ENCODE measurements around the gene CDC42SE2.
A peak's percentile ranks its signal among the peaks of the same experiment; 100 is the strongest.

CDC42SE2 gene

GRCh38 chr5:131261483-131261882 is 2.4 kb upstream of the CDC42SE2 start:
- TF ChIP-seq TCF12 (IDR thresholded peaks at IDR 0.05; ENCODE audit: low read depth) (no peak), TEAD4 (IDR thresholded peaks at IDR 0.05) (no peak), EP300 (IDR thresholded peaks at IDR 0.05; ENCODE audit: borderline replicate concordance) (no peak), NFIC (IDR thresholded peaks at IDR 0.05) (no peak), ZBTB7A (IDR thresholded peaks at IDR 0.05; ENCODE audit: low read depth) (no peak), RAD21 (IDR thresholded peaks at IDR 0.05; ENCODE audit: low read depth) (no peak)

GRCh38 chr5:131262953-131263541 is 806 bp upstream of the CDC42SE2 start:
- TF ChIP-seq USF1 (IDR thresholded peaks at IDR 0.05) = no peak
- TF ChIP-seq EP300 (IDR thresholded peaks at IDR 0.05; ENCODE audit: borderline replicate concordance) = no peak
- TF ChIP-seq CREB1 (IDR thresholded peaks at IDR 0.05; ENCODE audit: low read depth) = no peak
- TF ChIP-seq TCF12 (IDR thresholded peaks at IDR 0.05; ENCODE audit: low read depth) = no peak
- TF ChIP-seq EGR1 (IDR thresholded peaks at IDR 0.05) = no peak
- TF ChIP-seq MAX (IDR thresholded peaks at IDR 0.05) = no peak
- no peak for TF ChIP-seq NFIC (IDR thresholded peaks at IDR 0.05)
- TF ChIP-seq RAD21 (IDR thresholded peaks at IDR 0.05; ENCODE audit: low read depth) = no peak
- TF ChIP-seq FOXM1 (IDR thresholded peaks at IDR 0.05; ENCODE audit: borderline replicate concordance, low read depth) = no peak
- no peak for TF ChIP-seq REST (IDR thresholded peaks at IDR 0.05; ENCODE audit: low read depth)
- no peak for TF ChIP-seq ZBTB7A (IDR thresholded peaks at IDR 0.05; ENCODE audit: low read depth)
- no peak for TF ChIP-seq CEBPB (IDR thresholded peaks at IDR 0.05)
- TF ChIP-seq YY1 (IDR thresholded peaks at IDR 0.05; ENCODE audit: low read depth) = no peak
- no peak for TF ChIP-seq TEAD4 (IDR thresholded peaks at IDR 0.05)
- TF ChIP-seq TAF1 (IDR thresholded peaks at IDR 0.05; ENCODE audit: low read depth) = no peak

GRCh38 chr5:131264451-131265099 is 722 bp downstream of the CDC42SE2 start:
- TF ChIP-seq FOXM1 (IDR thresholded peaks at IDR 0.05; ENCODE audit: borderline replicate concordance, low read depth) = peak; percentile 32; the same call in 1 of the 2 replicates
- no peak for TF ChIP-seq EP300 (IDR thresholded peaks at IDR 0.05; ENCODE audit: borderline replicate concordance)
- 0 out of 2 replicates have a peak, but pooled peaks have one; percentile 7 for TF ChIP-seq TAF1 (IDR thresholded peaks at IDR 0.05; ENCODE audit: low read depth)

GRCh38 chr5:131265311-131265803 is 1.5 kb downstream of the CDC42SE2 start:
- TF ChIP-seq CEBPB (IDR thresholded peaks at IDR 0.05) (peak; percentile 71), TAF1 (IDR thresholded peaks at IDR 0.05; ENCODE audit: low read depth) (no peak)

GRCh38 chr5:131266370-131267060 is 2.7 kb downstream of the CDC42SE2 start:
- no peak for TF ChIP-seq YY1 (IDR thresholded peaks at IDR 0.05; ENCODE audit: low read depth)
- TF ChIP-seq ZBTB7A (IDR thresholded peaks at IDR 0.05; ENCODE audit: low read depth) = no peak
- TF ChIP-seq REST (IDR thresholded peaks at IDR 0.05; ENCODE audit: low read depth) = no peak
- no peak for TF ChIP-seq CREB1 (IDR thresholded peaks at IDR 0.05; ENCODE audit: low read depth)
- no peak for TF ChIP-seq FOXM1 (IDR thresholded peaks at IDR 0.05; ENCODE audit: borderline replicate concordance, low read depth)
- no peak for TF ChIP-seq USF1 (IDR thresholded peaks at IDR 0.05)
- TF ChIP-seq TAF1 (IDR thresholded peaks at IDR 0.05; ENCODE audit: low read depth) = no peak

GRCh38 chr5:131268758-131269370 is 5.0 kb downstream of the CDC42SE2 start:
- no peak for TF ChIP-seq TCF12 (IDR thresholded peaks at IDR 0.05; ENCODE audit: low read depth)
